H1 (cell line): ENCODE measurements around the gene MIX23. TPM values are rescaled to one million over a fixed set of nuclear protein-coding genes. Genes with fewer than 3 reads are reported as not detected.

Experiments
- CTCF ChIA-PET: fragments of 300-600 bp; sonication (Branson Sonifier 250); formaldehyde crosslinking; loops from one replicate; lab custom pipeline; 2021; ENCODE audit not compliant: partially characterized antibody; lab: Charles Lee
- POLR2A ChIA-PET: fragments of 300-600 bp; sonication (Branson Sonifier 250); formaldehyde crosslinking; loops from one replicate; lab custom pipeline; 2021; ENCODE audit warnings: inconsistent platforms; ENCODE audit not compliant: partially characterized antibody; lab: Charles Lee
- DNase-seq, 2 experiments: peaks; one replicate each; pipeline versions ENCODE4 v3.0.0 to v3.0.0-alpha.2; 2010 to 2022; ENCODE audit warnings: low spot score in 2 of 2, low read depth in 1 of 2, mixed read lengths in 1 of 2
- FAIRE-seq: peaks from 2 replicates; lab custom pipeline; 2011; peaks lifted over from hg19 to GRCh38; lab: Jason Lieb, UNC
- H2AFZ ChIP-seq: 2 replicates; pipeline ENCODE4 v1.8.1; 2012; ENCODE audit warnings: low read length, inconsistent platforms
- H2AK5ac ChIP-seq: 2 replicates; pipeline ENCODE4 v1.6.1; 2013; ENCODE audit warnings: low read depth, low read length
- H2BK120ac ChIP-seq: replicated peaks from 2 replicates; pipeline ENCODE3; 2013; ENCODE audit warnings: low read depth, low read length, inconsistent platforms
- H2BK12ac ChIP-seq: 2 replicates; pipeline ENCODE4 v1.6.1; 2013; ENCODE audit warnings: low read depth, low read length
- H2BK15ac ChIP-seq: 2 replicates; pipeline ENCODE4 v1.6.1; 2013; ENCODE audit warnings: low read length
- H2BK20ac ChIP-seq: 2 replicates; pipeline ENCODE4 v1.6.1; 2013; ENCODE audit warnings: low read length
- H2BK5ac ChIP-seq: 2 replicates; pipeline ENCODE4 v1.6.1; 2013; ENCODE audit warnings: low read depth, low read length
- H3K14ac ChIP-seq: 2 replicates; pipeline ENCODE4 v1.6.1; 2013; ENCODE audit warnings: inconsistent platforms; ENCODE audit not compliant: insufficient read length
- H3K18ac ChIP-seq: 2 replicates; pipeline ENCODE4 v1.6.1; 2013; ENCODE audit warnings: low read length; ENCODE audit errors: extremely low read depth
- H3K23ac ChIP-seq: 2 replicates; pipeline ENCODE4 v1.6.1; 2013; ENCODE audit warnings: inconsistent platforms; ENCODE audit not compliant: insufficient read length
- H3K23me2 ChIP-seq: 2 replicates; pipeline ENCODE4 v1.6.1; 2013; ENCODE audit warnings: low read depth, low read length
- H3K27ac ChIP-seq: 2 replicates; pipeline ENCODE4 v1.6.1; 2011; ENCODE audit warnings: low read depth, low read length, inconsistent platforms
- H3K27me3 ChIP-seq, 4 experiments: replicated peaks in 1 of 4; 1 replicate in 1 of 4; 2 replicates in 3 of 4; pipeline versions ENCODE4 v1.6.1 to v1.8.1; 2011 to 2013; ENCODE audit warnings: low read length in 3 of 4, mild to moderate bottlenecking in 3 of 4, inconsistent platforms in 2 of 4, mixed read lengths in 2 of 4, moderate library complexity in 1 of 4; ENCODE audit not compliant: control insufficient read depth in 3 of 4, insufficient read depth in 3 of 4; ENCODE audit errors: extremely low read depth in 1 of 4
- H3K36me3 ChIP-seq, 4 experiments: 2 replicates each; pipeline versions ENCODE4 v1.6.1 to v1.8.1; 2011 to 2013; ENCODE audit warnings: mild to moderate bottlenecking in 4 of 4, low read length in 3 of 4, moderate library complexity in 2 of 4, control low read depth in 1 of 4, inconsistent platforms in 1 of 4; ENCODE audit not compliant: insufficient read depth in 4 of 4, control insufficient read depth in 2 of 4
- H3K4ac ChIP-seq: replicated peaks from 2 replicates; pipeline ENCODE3; 2013; ENCODE audit warnings: low read length, low read depth, mixed read lengths, inconsistent platforms; ENCODE audit not compliant: insufficient read length
- H3K4me1 ChIP-seq, 4 experiments: replicated peaks in 1 of 4; 1 replicate in 1 of 4; 2 replicates in 3 of 4; pipeline versions ENCODE4 v1.6.1 to v1.8.1; 2011 to 2013; ENCODE audit warnings: low read length in 3 of 4, inconsistent platforms in 2 of 4, mixed read lengths in 1 of 4; ENCODE audit not compliant: insufficient read depth in 4 of 4, control insufficient read depth in 3 of 4
- H3K4me2 ChIP-seq, 2 experiments: 2 replicates each; pipeline versions ENCODE4 v1.6.1 to v1.8.1; 2011 to 2013; ENCODE audit warnings: low read depth in 2 of 2, low read length in 2 of 2, control low read depth in 1 of 2, inconsistent platforms in 1 of 2, mild to moderate bottlenecking in 1 of 2; ENCODE audit not compliant: insufficient read depth in 1 of 2
- H3K4me3 ChIP-seq, 4 experiments: fragments of 200-600, 300-600 bp in 1 of 4; sonication (generic), shearing (Covaris generic), sonication (Bioruptor Twin) in 1 of 4; 2 replicates each; pipeline versions ENCODE4 v1.5.1 to v1.8.1; 2011 to 2016; ENCODE audit warnings: low read length in 4 of 4, low read depth in 3 of 4, control low read depth in 2 of 4, inconsistent platforms in 2 of 4, mild to moderate bottlenecking in 2 of 4, mixed read lengths in 1 of 4, moderate library complexity in 1 of 4; ENCODE audit not compliant: insufficient read depth in 2 of 4; ENCODE audit errors: extremely low read depth in 1 of 4
- H3K56ac ChIP-seq: replicated peaks from 2 replicates; pipeline ENCODE3; 2013; ENCODE audit warnings: low read depth, mild to moderate bottlenecking, mixed read lengths, low read length, inconsistent platforms; ENCODE audit not compliant: insufficient read length
- H3K79me1 ChIP-seq: 2 replicates; pipeline ENCODE4 v1.6.1; 2013; ENCODE audit warnings: low read depth, low read length, control low read depth
- H3K79me2 ChIP-seq, 2 experiments: 2 replicates each; pipeline versions ENCODE4 v1.6.1 to v1.8.1; 2012 to 2013; ENCODE audit warnings: low read length in 2 of 2, mild to moderate bottlenecking in 2 of 2, inconsistent platforms in 1 of 2; ENCODE audit not compliant: insufficient read depth in 2 of 2, control insufficient read depth in 1 of 2
- H3K9ac ChIP-seq, 4 experiments: replicated peaks in 1 of 4; 1 replicate in 1 of 4; 2 replicates in 3 of 4; pipeline versions ENCODE4 v1.6.1 to v1.8.1; 2011 to 2013; ENCODE audit warnings: low read depth in 3 of 4, low read length in 3 of 4, control low read depth in 2 of 4, mild to moderate bottlenecking in 2 of 4, moderate library complexity in 2 of 4, inconsistent platforms in 1 of 4; ENCODE audit errors: extremely low read depth in 1 of 4
- H3K9me3 ChIP-seq, 2 experiments: 2 replicates each; pipeline versions ENCODE4 v1.6.1 to v1.8.1; 2012 to 2013; ENCODE audit warnings: mild to moderate bottlenecking in 2 of 2, moderate library complexity in 2 of 2, control low read depth in 1 of 2, inconsistent platforms in 1 of 2, low read depth in 1 of 2, low read length in 1 of 2, mixed read lengths in 1 of 2; ENCODE audit not compliant: insufficient read depth in 2 of 2
- H4K20me1 ChIP-seq, 2 experiments: replicated peaks in 1 of 2; 2 replicates each; pipeline versions ENCODE3 to v1.8.1; 2011 to 2013; ENCODE audit warnings: inconsistent platforms in 2 of 2, low read length in 2 of 2, mild to moderate bottlenecking in 1 of 2; ENCODE audit not compliant: insufficient read depth in 2 of 2, control insufficient read depth in 1 of 2
- H4K5ac ChIP-seq: 2 replicates; pipeline ENCODE4 v1.6.1; 2013; ENCODE audit warnings: low read length, low read depth, mixed read lengths, inconsistent platforms; ENCODE audit not compliant: insufficient read length
- H4K8ac ChIP-seq: 2 replicates; pipeline ENCODE4 v1.8.0; 2013; ENCODE audit warnings: mild to moderate bottlenecking, moderate library complexity, low read length, inconsistent platforms; ENCODE audit not compliant: insufficient read depth; ENCODE audit errors: extremely low read depth
- H4K91ac ChIP-seq: replicated peaks from 2 replicates; pipeline ENCODE3; 2013; ENCODE audit warnings: low read length, mixed read lengths, inconsistent platforms; ENCODE audit not compliant: insufficient read length
- EGR1 ChIP-seq: IDR thresholded peaks from 2 replicates; pipeline ENCODE4 v1.6.1; 2011; ENCODE audit warnings: low read depth, low read length, borderline replicate concordance
- RBBP5 ChIP-seq: IDR thresholded peaks from 2 replicates; pipeline ENCODE4 v1.7.1; 2012; ENCODE audit warnings: low read depth, mild to moderate bottlenecking, inconsistent platforms, low read length, moderate library complexity, borderline replicate concordance
- SIX5 ChIP-seq: IDR thresholded peaks from 2 replicates; pipeline ENCODE4 v1.6.1; 2011; ENCODE audit warnings: mild to moderate bottlenecking, low read depth, low read length
- USF2 ChIP-seq: IDR thresholded peaks from 2 replicates; pipeline ENCODE4 v1.6.1; 2011; ENCODE audit warnings: low read length, improper control_type of control experiment
- WGBS, 2 experiments: shearing (Covaris generic) in 1 of 2; methylation state at CpG; one replicate each; pipeline versions ENCODE4 v1.1.6 to v1.1.7; 2013 to 2015; ENCODE audit warnings: low lambda C conversion rate in 2 of 2, mixed read lengths in 2 of 2, inconsistent platforms in 1 of 2, low coverage in 1 of 2, missing lambda C conversion rate in 1 of 2; ENCODE audit not compliant: insufficient replicate concordance in 2 of 2, insufficient coverage in 1 of 2, insufficient read length in 1 of 2; ENCODE audit errors: extremely low coverage in 1 of 2, missing lambda C conversion rate in 1 of 2; 5-methylcytosine and 5-hydroxymethylcytosine counted together
- polyA plus RNA-seq, 7 experiments: library from polyadenylated mRNA; depleted of rRNA in 3 of 7; stranded (reverse) in 5 of 7; unstranded in 2 of 7; fragments of >200 nt in 5 of 7; fragments of 200-250 nt in 2 of 7; gene quantifications; 1 replicate in 5 of 7; 2 replicates in 1 of 7; 4 replicates in 1 of 7; pipeline versions ENCODE4 v1.2.1 to v1.2.3, GENCODE V29; 2011 to 2013; ENCODE audit warnings: missing spikeins in 2 of 7, mixed read lengths in 2 of 7
- total RNA-seq: library from RNA; stranded (reverse); fragmentation: NEBNext Ultra II Directional; extraction: Animal tissue kit (Norgen Biotek cat#: 25700); gene quantifications from 2 replicates; pipeline ENCODE4 v1.2.1, GENCODE V29; 2021

MIX23 gene
- total and polyA plus RNA-seq, 2 of the 8 experiments (the other 6 are each of a cell fraction or from before 2014, with no cell fraction given): 22.1 to 69.6 TPM

GRCh38 chr3:122409446-122409845 lies 26.4 kb upstream of the MIX23 start:
- H2BK120ac ChIP-seq: no peak overlapping the region
- H3K18ac ChIP-seq: no peak overlapping the region
- H3K9me3 ChIP-seq: no peaks in the 10 kb centered on the region
- no peak overlapping the region for H3K9ac ChIP-seq
- H3K23ac ChIP-seq: no peak overlapping the region
- 0 out of 4 replicates have a peak, but pooled peaks cover 0 to 6% of the 10 kb centered on the region in 2 experiments for H3K79me2 ChIP-seq
- no peak overlapping the region for H3K56ac ChIP-seq
- H2AFZ ChIP-seq: no peak overlapping the region
- H3K27ac ChIP-seq: no peak overlapping the region
- H3K4ac ChIP-seq: no peak overlapping the region
- H3K23me2 ChIP-seq: no peaks in the 10 kb centered on the region
- no peak overlapping the region for H2AK5ac ChIP-seq
- TF ChIP-seq USF2 (no peak), RBBP5 (no peak), SIX5 (no peak), EGR1 (no peak)
- TF ChIP-seq, all 59 proteins: peak for 0
- H4K5ac ChIP-seq: no peak overlapping the region
- H3K4me1 ChIP-seq: no peaks in the 10 kb centered on the region
- no peak overlapping the region for H2BK15ac ChIP-seq
- DNase-seq (no peak), FAIRE-seq (no peak)
- H2BK12ac ChIP-seq: no peak overlapping the region
- WGBS, 2 experiments: 89% methylated on average over 6 of the region's 6 CpGs; no CpG with 5 or more reads in 1 of the 2 experiments
- H3K36me3 ChIP-seq: peaks cover 2 to 28% (median 24%) of the 10 kb centered on the region in 4 experiments
- H3K4me2 ChIP-seq: no peak overlapping the region
- no peak overlapping the region for H3K14ac ChIP-seq
- H3K27me3 ChIP-seq: no peaks in the 10 kb centered on the region
- ChIA-PET POLR2A (interaction anchor here (1.0 kb wide), 1 partner anchor 27 kb away, joined by 3 read pairs; the partner anchor contains the start of gene MIX23), CTCF (interaction anchor here (0.6 to 3.4 kb wide), 3 partner anchors 11 to 87 kb away, joined by 3 to 14 read pairs (median 5); no protein-coding TSS in a partner anchor)
- H4K91ac ChIP-seq: no peak overlapping the region
- H3K79me1 ChIP-seq: no peaks in the 10 kb centered on the region
- H3K4me3 ChIP-seq: no peak overlapping the region
- no peak overlapping the region for H4K8ac ChIP-seq
- H2BK5ac ChIP-seq: no peak overlapping the region
- H2BK20ac ChIP-seq: no peak overlapping the region
- H4K20me1 ChIP-seq: no peaks in the 10 kb centered on the region
